GM18499 (cell line): Measurements from ENCODE around the gene FCHSD2.
"Not testable (repeated sequence)": the region's sequence is repeated elsewhere in the genome, so short reads cannot be mapped to it uniquely, and the experiment has no call there.

Source experiments
- ATAC-seq: cut with Tn5 transposase; IDR thresholded peaks from one replicate; pipeline ENCODE4 v1.9.1; 2021; ENCODE audit warnings: moderate number of reproducible peaks; ENCODE audit not compliant: insufficient read depth, unreplicated experiment

The FCHSD2 gene

DNA sequence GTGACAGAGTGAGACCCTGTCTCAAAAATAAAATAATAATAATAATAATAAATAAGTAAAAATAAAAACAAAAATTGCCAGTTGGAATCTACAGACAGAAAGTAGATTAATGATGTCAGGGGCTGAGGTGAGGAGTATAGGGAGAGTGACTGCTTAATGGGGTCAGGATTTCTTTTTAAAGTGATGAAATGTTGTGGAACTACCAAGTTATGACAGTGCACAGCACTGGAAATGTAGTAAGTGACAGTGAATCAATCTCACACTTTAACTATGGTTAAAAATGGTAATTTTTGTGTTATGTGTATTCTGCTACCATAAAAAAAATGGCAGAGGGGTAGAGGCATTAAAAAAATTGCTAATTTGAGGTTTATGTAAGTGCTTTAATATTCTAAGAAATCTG is 240.7 kb downstream of the FCHSD2 start:
- no peak for ATAC-seq

DNA sequence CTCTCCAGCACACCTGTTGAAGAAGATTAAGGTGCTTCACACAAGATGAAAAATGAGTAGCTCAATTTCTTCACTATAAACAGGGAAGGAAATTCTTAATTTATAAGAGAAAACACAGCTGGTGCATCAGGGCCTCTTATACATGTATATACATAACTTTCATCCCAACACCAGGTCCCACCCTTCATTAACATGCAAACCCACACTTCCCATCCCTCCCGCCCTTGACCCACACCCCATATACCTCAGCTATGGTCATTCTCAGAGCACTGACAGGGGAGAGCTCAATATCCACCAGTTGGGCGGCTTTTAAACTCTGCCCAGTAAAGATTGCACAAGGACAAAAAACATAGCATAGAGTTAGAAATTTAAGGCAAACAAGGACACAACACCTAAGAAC is 242.1 kb downstream of the FCHSD2 start:
- ATAC-seq, result no peak

DNA sequence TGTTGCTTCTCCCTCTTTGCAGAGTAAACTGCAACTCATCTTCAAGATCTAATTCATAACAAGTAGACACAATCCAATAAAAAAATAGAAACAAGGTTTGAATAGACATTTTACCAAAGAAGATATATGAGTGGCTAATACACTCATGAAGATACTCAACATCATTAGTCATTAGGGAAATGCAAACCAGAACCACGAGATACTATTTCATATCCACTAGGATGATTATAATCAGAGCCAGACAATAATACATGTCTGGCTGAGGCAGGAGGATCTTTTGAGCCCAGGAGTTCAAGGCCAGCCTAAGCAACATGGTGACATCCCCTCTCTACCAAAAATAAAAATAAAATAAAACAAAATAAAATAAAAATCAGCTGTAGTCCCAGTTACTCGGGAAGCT is 242.9 kb downstream of the FCHSD2 start:
- no peak for ATAC-seq

DNA sequence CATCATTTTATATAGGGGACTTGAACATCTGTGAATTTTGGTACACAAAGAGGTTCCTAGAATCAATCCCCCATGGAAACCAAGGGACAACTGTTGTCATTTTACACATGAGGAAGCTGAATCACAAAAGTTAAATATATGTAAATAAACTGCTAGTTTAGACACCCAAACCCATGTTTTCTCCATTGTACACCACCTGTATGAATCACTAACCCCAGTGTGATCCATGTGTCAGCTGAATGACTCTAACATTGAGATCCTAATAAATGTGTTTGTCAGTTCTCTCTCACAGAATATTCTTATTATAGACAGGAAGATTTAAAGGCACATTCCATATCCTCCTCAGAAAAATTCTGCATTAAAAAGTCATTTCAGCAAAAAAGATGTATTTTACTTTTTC is 244.6 kb downstream of the FCHSD2 start:
- ATAC-seq, result no peak

DNA sequence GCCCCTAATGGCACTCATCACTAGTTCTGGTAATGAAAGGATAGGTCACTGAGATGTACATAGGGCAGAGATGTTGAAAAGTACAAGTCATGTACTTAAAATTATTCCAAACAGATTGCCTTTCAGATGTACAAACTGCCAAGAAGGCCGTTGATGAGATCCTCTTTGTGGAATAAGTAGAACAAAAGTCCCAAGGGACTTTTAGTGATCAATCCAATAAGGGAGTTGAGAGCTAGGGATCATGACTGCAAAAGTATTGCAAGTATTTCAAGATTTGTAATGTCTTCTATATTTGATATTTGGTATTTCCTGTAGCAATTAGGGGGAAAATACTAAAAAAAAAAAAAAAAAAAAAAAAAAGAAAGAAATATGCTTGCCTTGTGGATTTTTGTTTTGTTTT is 245.7 kb downstream of the FCHSD2 start:
- ATAC-seq, result no peak

DNA sequence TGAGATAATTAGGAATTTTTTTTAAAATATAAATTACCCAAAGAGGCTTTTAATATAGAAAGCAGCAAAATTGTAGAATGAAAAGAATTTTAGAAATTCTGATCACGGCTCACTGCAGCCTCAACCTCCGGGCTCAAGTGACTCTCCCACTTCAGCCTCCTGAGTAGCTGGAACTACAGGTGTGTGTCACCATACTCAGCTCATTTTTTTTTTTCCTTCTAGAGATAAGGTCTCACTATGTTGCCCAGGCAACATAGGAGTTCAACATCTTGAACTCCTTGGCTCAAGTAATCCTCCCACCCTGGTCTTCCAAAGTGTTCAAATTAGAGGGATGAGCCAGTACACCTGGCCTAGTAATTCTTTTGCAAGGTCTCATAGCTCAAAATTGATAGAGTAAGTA is 251.2 kb downstream of the FCHSD2 start:
- no peak for ATAC-seq

DNA sequence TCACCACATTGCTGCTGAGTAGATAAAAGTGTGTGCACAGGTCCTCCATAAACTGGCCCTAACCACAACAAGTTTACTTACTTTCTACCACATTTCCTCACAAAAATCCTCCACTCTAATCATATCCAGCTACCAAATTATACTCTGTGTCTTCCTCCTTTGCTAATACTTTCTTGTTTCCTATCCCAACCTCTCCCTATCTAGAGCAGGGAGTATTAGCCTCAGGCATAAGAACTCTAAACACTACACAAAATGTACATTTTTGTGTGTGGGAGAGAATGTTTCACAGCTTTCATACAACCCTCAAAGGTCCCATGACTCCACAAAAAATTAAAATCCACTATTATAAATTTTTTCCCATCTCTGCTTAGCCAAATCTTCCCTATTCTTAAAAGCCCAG is 255.5 kb downstream of the FCHSD2 start:
- ATAC-seq, result no peak

DNA sequence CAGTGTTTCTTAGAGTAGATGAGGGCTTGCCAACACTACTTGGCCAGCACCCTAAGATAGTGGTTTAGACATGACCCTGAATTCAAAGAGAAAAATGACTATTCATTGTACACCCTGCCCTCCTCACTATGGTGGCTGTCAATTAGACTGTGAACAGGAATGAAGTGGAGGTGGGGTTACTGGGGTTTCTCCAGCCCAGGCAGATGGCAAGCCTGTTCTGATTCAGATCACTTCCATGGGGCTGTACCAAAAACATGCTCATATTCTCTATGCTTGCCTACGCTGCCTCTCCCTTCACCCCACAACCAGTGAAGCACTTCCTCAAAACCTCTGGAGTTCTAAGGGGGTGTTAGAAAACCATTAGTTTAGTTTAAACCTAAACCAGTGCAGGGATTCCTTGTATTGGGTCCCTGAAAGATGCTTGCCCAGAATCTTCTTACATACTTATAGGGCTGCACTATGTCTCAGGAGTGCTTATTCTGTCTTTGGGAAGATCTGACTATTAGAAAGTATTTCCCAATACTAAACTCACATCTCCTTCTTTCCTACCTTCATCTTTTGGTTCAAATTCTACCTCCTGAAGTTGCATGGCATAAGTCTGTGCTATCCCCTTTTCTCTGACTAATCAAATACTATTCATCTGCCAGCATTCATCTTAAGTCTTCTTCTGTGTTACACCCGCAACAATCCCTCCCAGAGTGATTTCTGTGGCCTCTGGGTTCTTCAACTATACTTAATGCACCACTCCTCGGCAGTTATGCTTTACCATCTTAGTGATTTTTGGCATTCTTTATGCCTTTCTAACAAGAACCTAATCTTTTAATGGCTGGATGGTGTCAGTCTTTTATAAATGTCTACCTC is 256.1 kb downstream of the FCHSD2 start:
- ATAC-seq, result no peak

DNA sequence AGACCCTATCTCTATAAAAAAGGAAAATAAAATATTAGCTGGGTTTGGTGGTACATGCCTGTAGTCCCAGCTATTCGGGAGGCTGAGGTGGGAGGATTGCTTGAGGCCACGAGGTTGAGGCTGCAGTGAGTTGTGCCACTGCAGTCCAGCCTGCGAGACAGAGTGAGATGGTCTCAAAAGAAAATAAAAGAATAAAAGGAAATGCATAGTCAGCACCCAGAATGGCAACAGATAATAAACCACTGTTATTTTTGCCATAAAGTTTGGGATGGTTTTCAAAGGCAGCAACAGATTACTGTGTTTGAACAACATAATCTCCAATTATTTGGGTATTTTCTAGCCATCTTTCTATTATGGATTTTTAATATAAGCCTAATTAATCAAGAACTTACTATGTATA is 266.0 kb downstream of the FCHSD2 start:
- ATAC-seq, result no peak

DNA sequence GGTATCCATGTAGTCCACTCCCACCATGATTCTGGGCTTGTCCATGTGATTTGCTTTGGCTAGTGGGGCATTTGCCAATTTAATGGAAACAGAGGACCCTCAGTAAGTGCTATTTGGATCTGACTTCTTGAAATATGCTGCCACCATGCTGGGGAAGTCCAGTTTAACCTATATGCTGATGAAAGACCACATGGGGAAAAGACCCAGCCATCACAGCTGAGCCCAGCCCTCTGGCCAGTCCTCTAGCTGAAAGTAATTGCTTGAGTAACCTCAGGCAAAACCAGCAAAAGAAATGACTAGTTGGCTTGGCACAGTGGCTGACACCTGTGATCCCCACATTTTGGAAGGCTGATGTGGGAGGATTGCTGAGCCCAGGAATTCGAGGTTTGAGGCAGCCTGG is 266.4 kb downstream of the FCHSD2 start:
- ATAC-seq, result no peak

DNA sequence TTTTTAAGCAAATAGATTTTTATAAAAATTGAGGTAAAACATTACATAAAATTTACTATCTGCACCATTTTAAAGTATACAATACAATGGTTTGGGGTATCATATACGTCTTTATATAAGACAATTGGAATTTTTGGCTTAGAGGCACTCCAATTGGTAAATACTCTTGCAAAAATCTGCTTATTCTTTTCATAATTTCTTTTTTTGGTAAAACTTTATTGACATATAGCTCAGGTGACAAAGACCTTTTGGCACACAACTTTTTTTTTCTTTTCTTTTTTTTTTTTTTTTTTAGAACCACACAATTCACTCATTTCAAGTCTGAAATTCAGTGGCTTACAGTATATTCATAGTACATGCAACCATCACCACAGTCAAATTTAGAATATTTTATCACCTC is 270.1 kb downstream of the FCHSD2 start:
- no peak for ATAC-seq

DNA sequence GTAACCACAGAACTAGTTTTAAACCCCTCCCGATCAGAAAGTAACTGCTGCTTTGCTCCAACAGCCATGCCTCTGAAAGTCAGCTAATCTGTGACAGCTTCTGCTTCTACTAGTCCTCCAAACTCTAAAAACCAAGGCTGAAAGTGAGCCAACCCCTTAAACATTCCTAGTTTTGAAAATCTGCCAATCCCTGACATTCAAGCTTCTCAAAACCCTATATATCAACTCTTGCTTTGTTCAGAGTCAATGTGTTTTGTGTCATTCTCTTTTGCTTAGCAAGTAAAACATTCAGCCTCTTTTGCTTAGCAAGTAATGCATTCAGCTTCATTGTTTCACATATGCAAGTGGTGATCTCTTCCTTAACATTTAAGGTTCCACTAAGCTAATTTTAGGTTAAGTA is 271.0 kb downstream of the FCHSD2 start:
- no peak for ATAC-seq

DNA sequence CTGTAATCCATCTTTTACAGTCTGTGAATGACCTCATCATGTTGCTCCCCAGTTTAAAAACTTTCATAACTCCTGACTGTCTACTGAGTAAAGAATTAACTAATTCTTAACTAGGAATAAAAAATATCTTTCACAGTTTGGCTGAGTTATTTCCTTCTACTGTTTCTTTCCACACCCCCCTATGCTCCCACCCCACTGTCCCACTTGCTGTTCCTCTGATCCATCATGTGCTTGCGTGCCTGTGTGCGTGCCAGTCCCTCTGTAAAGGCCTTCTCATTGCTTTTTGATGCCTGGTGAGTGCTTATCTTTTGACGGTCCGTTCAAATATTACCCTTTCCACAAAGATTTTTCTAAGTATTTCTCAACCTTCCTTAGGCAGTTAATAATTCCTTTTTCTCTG is 272.3 kb downstream of the FCHSD2 start:
- ATAC-seq, result no peak

DNA sequence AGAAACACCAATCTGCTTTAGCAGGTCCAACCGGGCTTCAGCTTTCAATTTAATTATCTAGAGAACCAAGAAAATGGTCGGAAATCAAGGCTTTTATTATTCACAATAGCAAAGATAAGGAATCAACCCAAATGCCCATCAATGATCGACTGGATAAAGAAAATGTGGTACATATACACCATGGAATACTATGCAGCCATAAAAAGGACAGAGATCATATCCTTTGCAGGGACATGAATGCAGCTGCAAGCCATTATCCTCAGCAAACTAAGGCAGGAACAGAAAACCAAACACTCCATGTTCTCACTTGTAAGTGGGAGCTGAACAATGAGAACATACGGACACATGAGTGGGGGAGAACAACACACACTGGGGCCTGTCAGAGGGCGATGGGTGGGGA is 274.1 kb downstream of the FCHSD2 start:
- ATAC-seq, result no peak

DNA sequence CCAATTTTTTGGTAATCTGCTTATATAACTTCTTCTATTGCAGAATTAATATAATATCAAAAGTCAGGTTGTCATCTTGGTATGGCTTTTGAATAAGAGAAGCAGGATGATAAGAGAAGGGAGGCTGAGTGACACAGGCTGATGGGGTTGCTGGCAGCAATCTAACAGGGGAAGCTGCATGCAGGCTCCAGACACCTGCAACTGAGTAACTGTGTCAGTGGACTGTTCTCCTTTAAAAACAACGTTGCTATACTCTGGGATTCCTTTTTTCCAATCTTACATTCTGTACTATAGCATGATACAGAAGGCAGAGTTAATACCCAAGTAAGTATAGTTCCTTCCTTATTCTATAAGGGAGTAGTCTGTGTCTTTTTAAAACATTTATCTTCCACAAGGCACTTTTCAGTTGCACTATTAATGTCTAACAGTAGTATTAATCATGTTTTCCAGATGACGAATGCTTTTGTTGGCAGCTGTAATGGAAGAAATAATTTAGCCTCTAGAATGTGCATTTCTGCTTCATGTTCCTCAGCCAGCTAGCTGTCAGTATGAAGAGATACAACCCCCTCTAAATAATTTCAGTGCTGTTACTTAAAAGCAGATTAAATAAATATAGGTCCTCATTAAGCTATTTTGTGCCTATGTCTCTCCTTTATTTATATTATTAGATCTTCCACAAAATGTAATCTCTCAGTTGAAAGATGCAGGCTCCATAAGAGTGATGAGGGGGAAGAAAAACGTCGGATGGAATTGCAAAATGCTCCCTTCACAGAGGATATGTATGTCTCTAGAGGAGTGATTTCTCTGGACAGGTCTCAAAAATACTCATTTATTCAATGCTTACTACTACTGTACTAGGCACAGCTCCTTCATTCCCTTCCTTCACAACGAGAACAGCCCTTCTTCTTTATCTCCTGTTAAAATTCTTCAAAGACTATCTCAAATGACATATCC is 277.1 kb downstream of the FCHSD2 start:
- ATAC-seq, result no peak

DNA sequence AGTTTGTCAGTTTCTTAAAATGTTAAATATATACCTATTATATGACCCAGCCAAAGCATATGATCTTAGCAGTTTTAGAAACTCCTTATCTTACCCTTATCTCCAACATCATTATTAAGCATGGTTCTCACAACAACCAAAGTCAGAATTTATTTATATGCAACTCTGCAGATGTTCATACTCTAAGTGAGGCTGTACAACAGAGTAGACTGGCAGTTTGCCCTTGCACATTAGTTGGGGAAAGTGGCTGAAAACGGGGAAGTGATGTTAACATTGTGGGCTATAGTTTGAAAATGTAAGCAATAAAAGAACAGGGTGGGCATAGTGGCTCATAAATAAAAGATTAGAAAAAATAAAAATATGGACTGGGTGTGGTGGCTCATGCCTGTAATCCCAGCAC is 278.2 kb downstream of the FCHSD2 start:
- ATAC-seq, result no peak

DNA sequence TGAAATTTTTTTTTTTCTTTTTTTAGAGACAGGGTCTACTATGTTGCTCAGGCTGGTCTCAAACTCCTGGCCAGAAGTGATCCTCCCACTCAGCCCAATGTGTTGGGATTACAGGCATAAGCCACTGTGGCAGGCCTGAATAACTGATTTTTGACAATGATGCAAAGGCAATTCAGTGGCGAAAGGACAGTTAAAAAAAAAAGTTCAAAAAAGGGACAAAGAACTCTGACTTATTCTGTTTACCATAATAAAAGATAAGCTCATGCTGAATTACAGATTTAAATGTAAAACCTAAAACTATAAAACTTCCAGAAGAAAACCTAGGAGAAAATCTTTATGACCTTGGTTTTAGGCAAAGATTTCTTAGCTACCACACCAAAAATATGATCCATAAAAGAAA is 279.0 kb downstream of the FCHSD2 start:
- ATAC-seq, result no peak

DNA sequence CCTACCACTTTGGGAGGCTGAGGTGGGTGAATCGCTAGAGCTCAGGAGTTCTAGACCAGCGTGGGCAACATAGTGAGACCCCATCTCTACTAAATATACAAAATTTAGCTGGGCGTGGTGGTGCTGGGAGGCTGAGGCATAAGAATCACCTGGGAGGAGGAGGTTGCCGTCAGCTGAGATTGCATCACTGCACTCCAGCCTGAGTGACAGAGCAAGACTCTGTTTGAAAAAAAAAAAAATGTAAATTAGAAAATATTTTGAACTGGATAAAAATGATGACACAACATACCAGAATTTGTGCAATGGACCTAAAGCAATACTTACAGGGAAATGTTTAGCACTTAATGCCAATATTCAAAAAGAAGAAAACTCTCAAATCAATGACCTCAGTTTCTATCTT is 281.5 kb downstream of the FCHSD2 start:
- no peak for ATAC-seq

DNA sequence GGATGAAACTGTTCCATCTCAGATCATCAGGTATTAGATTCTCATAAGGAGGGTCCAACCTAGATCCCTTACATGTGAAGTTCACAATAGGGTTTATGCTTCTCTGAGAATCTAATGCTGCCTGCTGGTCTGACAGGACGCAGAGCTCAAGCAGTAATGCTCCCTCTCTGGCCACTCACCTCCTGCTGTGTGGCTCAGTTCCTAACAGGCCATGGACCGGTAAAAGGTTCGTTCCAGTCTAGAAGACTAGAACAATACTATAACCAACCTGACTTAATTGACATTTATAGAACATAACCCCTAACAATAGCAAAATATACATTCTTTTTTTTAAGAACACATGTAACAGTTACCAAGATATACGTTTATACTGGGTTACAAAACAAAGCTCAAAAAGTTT is 282.1 kb downstream of the FCHSD2 start:
- ATAC-seq, result no peak

DNA sequence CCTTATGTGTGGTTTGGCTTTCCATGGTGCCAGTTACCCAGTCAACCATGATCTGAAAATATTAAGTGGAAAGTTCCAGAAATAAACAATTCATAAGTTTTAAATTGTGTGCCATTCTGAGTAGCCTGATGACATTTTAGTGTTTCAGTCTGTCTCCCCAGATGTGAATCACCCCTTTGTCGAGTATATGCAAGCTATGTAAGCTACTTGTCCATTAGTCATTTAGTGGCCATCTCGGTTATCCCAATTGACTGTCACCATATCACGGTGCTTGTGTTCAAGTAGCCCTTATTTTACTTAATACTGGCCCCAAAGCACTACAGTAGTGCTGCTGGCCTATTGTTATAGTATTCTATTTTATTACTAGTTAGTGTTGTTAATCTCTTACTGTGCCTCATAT is 283.0 kb downstream of the FCHSD2 start:
- no peak for ATAC-seq

DNA sequence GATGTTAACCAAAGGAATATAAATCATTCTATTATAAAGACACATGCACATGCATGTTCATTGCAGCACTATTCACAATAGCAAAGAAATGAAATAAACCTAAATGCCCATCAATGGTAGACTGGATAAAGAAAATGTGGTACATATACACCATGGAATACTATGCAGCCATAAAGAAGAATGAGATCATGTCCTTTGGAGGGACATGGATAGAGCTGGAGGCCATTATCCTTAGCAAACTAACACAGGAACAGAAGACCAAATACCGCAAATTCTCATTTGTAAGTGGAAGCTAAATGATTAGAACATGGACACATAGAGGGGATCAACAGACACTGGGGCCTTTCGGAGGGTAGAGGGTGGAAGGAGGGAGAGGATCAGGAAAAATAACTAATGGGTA is 283.9 kb downstream of the FCHSD2 start:
- not testable (repeated sequence) for ATAC-seq
